ENCODE measurements around the gene MCIDAS. TPM values are rescaled to one million over a fixed set of nuclear protein-coding genes. Genes with fewer than 3 reads are reported as not detected.

The MCIDAS gene
- total RNA-seq, 2 donors from 2014 or later: not detected

DNA sequence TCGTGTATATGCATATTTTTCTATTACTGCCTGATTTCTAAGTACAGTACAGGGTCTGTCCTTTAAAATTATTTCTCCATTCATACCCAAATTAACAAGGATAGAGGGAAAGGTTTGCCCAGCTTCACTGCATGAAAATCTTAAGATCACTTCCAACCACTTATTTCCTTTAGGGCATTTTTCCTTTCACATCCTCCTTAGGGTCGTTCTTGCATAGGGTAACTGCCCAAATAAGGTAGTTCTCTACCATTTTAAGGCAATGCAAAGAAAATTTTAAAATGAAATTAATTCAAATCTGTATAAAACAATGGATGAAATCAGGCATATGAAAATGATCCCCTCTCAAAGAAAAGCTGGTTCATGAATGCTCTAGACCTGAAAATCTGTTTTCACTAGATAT is 50.0 kb downstream of the MCIDAS start:
- Histone ChIP-seq H3K4me3 (no peak overlapping the region), H3K27me3 (replicated peaks; ENCODE audit: insufficient read depth) (peaks cover 39% of the 10 kb centered on the region), H3K4me1 (ENCODE audit: control insufficient read depth in 1 of 2, low read depth in 2 of 2) (peaks cover 15 to 26% of the 10 kb centered on the region in 2 donors), H3K36me3 (no peaks in the 10 kb centered on the region), H3K27ac (no peak overlapping the region), H3K9me3 (no peaks in the 10 kb centered on the region)
- TF ChIP-seq, protein P1, sequence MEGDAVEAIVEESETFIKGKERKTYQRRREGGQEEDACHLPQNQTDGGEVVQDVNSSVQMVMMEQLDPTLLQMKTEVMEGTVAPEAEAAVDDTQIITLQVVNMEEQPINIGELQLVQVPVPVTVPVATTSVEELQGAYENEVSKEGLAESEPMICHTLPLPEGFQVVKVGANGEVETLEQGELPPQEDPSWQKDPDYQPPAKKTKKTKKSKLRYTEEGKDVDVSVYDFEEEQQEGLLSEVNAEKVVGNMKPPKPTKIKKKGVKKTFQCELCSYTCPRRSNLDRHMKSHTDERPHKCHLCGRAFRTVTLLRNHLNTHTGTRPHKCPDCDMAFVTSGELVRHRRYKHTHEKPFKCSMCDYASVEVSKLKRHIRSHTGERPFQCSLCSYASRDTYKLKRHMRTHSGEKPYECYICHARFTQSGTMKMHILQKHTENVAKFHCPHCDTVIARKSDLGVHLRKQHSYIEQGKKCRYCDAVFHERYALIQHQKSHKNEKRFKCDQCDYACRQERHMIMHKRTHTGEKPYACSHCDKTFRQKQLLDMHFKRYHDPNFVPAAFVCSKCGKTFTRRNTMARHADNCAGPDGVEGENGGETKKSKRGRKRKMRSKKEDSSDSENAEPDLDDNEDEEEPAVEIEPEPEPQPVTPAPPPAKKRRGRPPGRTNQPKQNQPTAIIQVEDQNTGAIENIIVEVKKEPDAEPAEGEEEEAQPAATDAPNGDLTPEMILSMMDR (IDR thresholded peaks at IDR 0.05): no peak
- no peak for DNase-seq (ENCODE audit: low spot score)
- no peak for ATAC-seq (ENCODE audit: insufficient number of reproducible peaks, low FRiP score, low read depth)

DNA sequence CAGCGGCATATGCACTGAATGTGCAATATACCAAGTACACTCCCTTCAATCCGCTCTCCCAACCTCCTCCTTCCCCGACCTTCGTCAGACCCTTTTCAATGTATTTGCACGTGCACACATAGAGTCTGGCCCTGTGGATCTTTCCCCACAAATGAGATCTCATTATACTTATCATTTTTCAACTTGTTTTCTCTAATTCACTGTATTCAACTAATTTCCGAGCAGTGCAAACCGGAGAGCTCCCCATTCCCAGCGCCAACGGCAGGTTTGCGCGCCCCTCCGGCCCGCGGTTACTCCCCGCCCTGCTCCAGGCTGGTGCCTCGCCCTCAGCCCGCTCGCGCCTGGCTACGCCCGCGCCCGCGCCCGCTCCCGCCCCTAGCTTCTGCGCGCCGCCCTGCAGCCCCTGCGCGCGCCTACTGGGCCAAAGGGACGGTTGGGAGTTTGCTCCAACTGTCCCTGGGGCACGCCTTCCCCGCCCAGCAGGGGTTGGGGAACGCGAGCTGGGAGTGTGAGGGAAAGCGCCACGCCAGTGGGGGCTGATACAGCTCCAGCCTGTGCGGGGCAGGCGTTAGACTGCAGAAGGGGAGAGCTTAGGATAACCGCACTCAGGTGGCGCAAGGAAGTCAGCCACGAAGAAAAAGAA is 50.8 kb downstream of the MCIDAS start:
- peak overlapping the region; percentile 57 for H3K4me3 ChIP-seq

GRCh38 chr5:55175781-55176175 is 51.3 kb downstream of the MCIDAS start:
- H3K4me3 ChIP-seq: peak overlapping the region; percentile 57
- no peak for ATAC-seq (ENCODE audit: insufficient number of reproducible peaks, low FRiP score, low read depth)
- no peak overlapping the region for H3K27ac ChIP-seq

More for the DNA sequence above, 50.8 kb downstream of the MCIDAS start:
- Histone ChIP-seq H3K9me3 (no peaks in the 10 kb centered on the region), H3K27me3 (replicated peaks; ENCODE audit: insufficient read depth) (peaks cover 42% of the 10 kb centered on the region), H3K27ac (no peak overlapping the region), H3K36me3 (no peaks in the 10 kb centered on the region), H3K4me1 (ENCODE audit: control insufficient read depth in 1 of 2, low read depth in 2 of 2) (peaks cover 15 to 26% of the 10 kb centered on the region in 2 donors)
- TF ChIP-seq, protein P1 (IDR thresholded peaks at IDR 0.05): no peak
- ATAC-seq (ENCODE audit: insufficient number of reproducible peaks, low FRiP score, low read depth) (no peak), DNase-seq (ENCODE audit: low spot score) (no peak)

DNA sequence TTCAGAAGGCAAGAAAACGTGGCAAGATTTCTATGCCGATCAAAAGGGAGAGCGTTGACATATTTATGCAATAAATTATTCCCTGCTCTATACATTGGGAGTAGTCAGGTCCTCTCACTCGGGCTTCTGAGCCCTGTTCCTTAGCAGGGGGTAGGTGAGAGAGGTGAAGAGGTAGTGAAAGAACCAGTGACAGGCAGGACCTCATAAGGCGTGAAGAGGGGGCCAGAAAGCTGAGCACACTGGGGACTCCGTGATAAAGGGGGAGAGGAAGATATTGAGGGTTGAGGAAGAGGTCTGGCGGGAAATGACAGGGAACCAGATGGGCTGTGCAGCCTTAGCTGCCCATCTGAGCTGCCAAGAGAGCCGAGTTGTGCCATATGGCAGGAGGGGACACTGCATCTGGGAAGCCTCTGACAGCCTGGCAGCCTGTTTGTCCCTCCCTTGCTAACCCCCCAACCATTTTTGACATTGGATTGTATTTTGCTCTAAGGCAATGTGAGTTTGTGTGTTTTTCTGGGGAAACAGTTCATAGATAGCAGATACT is 53.4 kb downstream of the MCIDAS start:
- no peak overlapping the region for H3K27ac ChIP-seq
- ATAC-seq (ENCODE audit: insufficient number of reproducible peaks, low FRiP score, low read depth) (no peak), DNase-seq (ENCODE audit: low spot score) (no peak)
- H3K4me1 ChIP-seq (ENCODE audit: control insufficient read depth in 1 of 2, low read depth in 2 of 2): peaks cover 15 to 26% of the 10 kb centered on the region in 2 donors
- TF ChIP-seq, protein P1 (IDR thresholded peaks at IDR 0.05): no peak
- H3K36me3 ChIP-seq: no peaks in the 10 kb centered on the region
- no peaks in the 10 kb centered on the region for H3K9me3 ChIP-seq
- peaks cover 43% of the 10 kb centered on the region for H3K27me3 ChIP-seq (replicated peaks; ENCODE audit: insufficient read depth)
- peak overlapping the region; percentile 69 for H3K4me3 ChIP-seq

More at GRCh38 chr5:55175781-55176175, 51.3 kb downstream of the MCIDAS start:
- DNase-seq (ENCODE audit: low spot score): no peak
- Histone ChIP-seq H3K4me1 (ENCODE audit: control insufficient read depth in 1 of 2, low read depth in 2 of 2) (peaks cover 15 to 26% of the 10 kb centered on the region in 2 donors), H3K36me3 (no peaks in the 10 kb centered on the region), H3K27me3 (replicated peaks; ENCODE audit: insufficient read depth) (peaks cover 43% of the 10 kb centered on the region), H3K9me3 (no peaks in the 10 kb centered on the region)
- TF ChIP-seq, protein P1 (IDR thresholded peaks at IDR 0.05): no peak

DNA sequence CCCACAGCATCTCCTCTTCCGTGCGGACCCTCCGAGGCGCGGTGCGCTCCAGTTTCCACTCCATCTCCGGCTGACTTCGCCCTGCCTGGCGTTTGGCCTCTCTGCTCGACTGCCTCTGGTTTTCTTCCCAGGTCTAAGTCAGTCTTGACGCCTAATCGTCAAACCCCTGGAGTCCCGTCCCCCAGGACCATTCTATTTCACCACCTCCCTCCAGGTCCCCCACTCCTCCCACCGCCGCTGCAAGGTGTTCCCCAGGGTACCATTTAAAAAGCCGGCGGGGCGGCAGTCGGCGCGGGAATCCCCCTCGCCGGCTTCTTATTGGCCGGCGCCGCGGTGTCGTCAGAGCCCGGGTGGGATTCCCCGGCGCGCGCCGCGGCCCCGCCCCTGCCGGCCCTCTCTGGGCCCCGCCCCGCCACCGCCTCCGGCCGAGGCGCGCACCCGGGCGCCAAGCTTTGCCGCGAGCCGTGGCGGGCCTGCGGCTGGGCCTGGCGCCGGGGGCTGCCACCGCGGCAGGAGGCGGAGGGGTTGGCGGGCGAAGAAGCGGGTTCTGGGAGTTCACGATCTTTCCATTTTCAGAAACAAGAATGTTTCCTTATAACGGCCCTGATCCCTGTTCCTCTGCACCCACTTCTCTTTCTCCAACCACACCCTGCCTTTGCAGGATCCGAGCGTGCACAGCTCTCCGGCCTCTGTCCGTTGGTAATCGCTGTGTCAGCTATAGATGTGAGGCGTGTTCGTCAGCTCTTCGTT is 54.0 kb downstream of the MCIDAS start, which contains the start of gene CDC20B:
Gene CDC20B, minus strand, starts transcription at position 241 of the 750 bp plus-strand sequence. Its CDS starts 177 bp downstream, at position 64.
- Histone ChIP-seq H3K36me3 (no peaks in the 10 kb centered on the region), H3K27ac (no peak within 1 kb of the TSS), H3K4me3 (peak within 1 kb of the TSS; percentile 69), H3K9me3 (no peaks in the 10 kb centered on the region), H3K4me1 (ENCODE audit: control insufficient read depth in 1 of 2, low read depth in 2 of 2) (peaks cover 15 to 26% of the 10 kb centered on the region in 2 donors), H3K27me3 (replicated peaks; ENCODE audit: insufficient read depth) (peaks cover 43% of the 10 kb centered on the region)
- DNase-seq (ENCODE audit: low spot score): no peak
- TF ChIP-seq, protein P1 (IDR thresholded peaks at IDR 0.05): no peak
- peak; percentile 56 for ATAC-seq (ENCODE audit: insufficient number of reproducible peaks, low FRiP score, low read depth)
